SU-DHL-6 (cell line): ENCODE measurements around the gene RCAN3.

Experiments used
- H2AFZ ChIP-seq: fragments of 200-600 bp; sonication (generic); 2 replicates; pipeline ENCODE4 v1.6.1; 2014; ENCODE audit warnings: low read depth, mild to moderate bottlenecking, moderate library complexity, mixed read lengths, antibody characterized with exemption, low read length; ENCODE audit not compliant: severe bottlenecking
- H3F3A ChIP-seq: fragments of 200-600 bp; shearing (Covaris generic); 2 replicates; pipeline ENCODE4 v1.6.0; 2016; ENCODE audit warnings: antibody characterized with exemption, mild to moderate bottlenecking; ENCODE audit not compliant: insufficient read depth
- H3K27ac ChIP-seq: fragments of 200-600 bp; sonication (generic); 2 replicates; pipeline ENCODE4 v1.5.1; 2016; ENCODE audit warnings: low read depth, mild to moderate bottlenecking, low read length, moderate library complexity, mixed read lengths
- H3K27me3 ChIP-seq: fragments of 200-600 bp; sonication (generic), shearing (Covaris generic); 2 replicates; pipeline ENCODE4 v1.6.0; 2014; ENCODE audit warnings: mild to moderate bottlenecking, low read length
- H3K36me3 ChIP-seq: fragments of 200-600 bp; sonication (generic); 2 replicates; pipeline ENCODE4 v1.6.1; 2014; ENCODE audit warnings: mild to moderate bottlenecking, low read length, mixed read lengths
- H3K4me2 ChIP-seq: fragments of 300-600, 200-600 bp; shearing (Covaris generic), sonication (generic); 2 replicates; pipeline ENCODE4 v1.6.0; 2014; ENCODE audit warnings: low read length, low read depth, mild to moderate bottlenecking; ENCODE audit not compliant: poor library complexity, severe bottlenecking
- H3K4me3 ChIP-seq: fragments of 200-600 bp; sonication (generic); 2 replicates; pipeline ENCODE4 v1.5.1; 2014; ENCODE audit warnings: antibody characterized with exemption, low read length, mild to moderate bottlenecking, mixed read lengths; ENCODE audit not compliant: insufficient read depth, poor library complexity, severe bottlenecking
- H3K79me2 ChIP-seq: fragments of 200-600 bp; sonication (generic); 2 replicates; pipeline ENCODE4 v1.6.1; 2014; ENCODE audit warnings: mild to moderate bottlenecking, low read length, moderate library complexity; ENCODE audit not compliant: insufficient read depth
- H3K9ac ChIP-seq: fragments of 200-600 bp; sonication (generic); 2 replicates; pipeline ENCODE4 v1.7.0; 2014; ENCODE audit warnings: mild to moderate bottlenecking, low read length
- H3K9me2 ChIP-seq: fragments of 200-600 bp; sonication (generic); replicated peaks from 2 replicates; pipeline ENCODE4 v1.6.1; 2014; ENCODE audit warnings: low read length; ENCODE audit not compliant: insufficient read depth
- H3K9me3 ChIP-seq: fragments of 200-600 bp; sonication (generic); 2 replicates; pipeline ENCODE4 v1.6.1; 2014; ENCODE audit warnings: low read length, mixed read lengths; ENCODE audit not compliant: insufficient read depth
- H4K20me1 ChIP-seq: fragments of 200-600 bp; sonication (generic); 2 replicates; pipeline ENCODE4 v1.6.1; 2014; ENCODE audit warnings: low read depth, mild to moderate bottlenecking, antibody characterized with exemption, low read length, moderate library complexity, mixed read lengths
- EZH2phosphoT487 ChIP-seq: fragments of 200-600 bp; sonication (generic), shearing (Covaris generic); conservative IDR thresholded peaks from 2 replicates; pipeline ENCODE4 v1.6.1; 2018; ENCODE audit warnings: mild to moderate bottlenecking, antibody characterized with exemption, low read length, moderate library complexity, mixed read lengths
- TF ChIP-seq, protein P1 (sequence below): fragments of 200-600 bp; sonication (generic); IDR thresholded peaks from one replicate; pipeline ENCODE4 v1.5.1; 2017; ENCODE audit warnings: antibody characterized with exemption, mild to moderate bottlenecking, low read length, moderate library complexity; ENCODE audit not compliant: insufficient read depth, poor library complexity, severe bottlenecking

Gene RCAN3

DNA sequence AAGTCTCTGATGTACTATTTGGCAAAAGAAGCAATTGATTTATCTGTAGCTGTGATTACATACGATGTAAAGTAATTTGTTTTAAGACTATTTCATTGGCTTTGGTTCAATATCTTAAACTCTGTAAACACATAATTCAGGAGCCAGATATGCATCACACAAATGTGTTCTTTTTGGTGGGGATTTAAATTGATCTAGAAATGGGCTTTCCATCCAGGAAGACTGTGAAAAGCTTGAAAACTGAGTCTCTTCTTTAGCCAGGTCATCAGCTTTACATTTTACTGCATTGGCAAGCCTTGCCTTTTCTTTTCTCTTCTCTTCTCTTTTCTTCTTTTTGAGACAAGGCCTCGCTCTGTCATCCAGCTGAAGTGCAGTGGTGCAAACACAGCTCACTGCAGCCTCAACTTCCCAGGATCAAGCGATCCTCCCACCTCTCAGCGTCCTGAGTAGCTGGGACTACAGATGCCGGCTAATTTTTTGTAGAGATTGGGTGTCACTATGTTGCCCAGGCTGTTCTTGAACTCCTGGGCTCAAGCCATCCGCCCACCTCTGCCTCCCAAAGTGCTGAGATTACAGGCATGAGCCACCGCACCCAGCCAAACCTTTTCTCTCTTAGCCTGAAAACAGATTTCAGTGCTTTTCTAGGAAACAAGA lies 1.4 kb downstream of the RCAN3 start:
- Histone ChIP-seq H3K27ac (no peak overlapping the region), H2AFZ (no peak overlapping the region), H3K36me3 (no peaks in the 10 kb centered on the region), H3K79me2 (no peaks in the 10 kb centered on the region), H4K20me1 (no peaks in the 10 kb centered on the region), H3F3A (peaks cover 32% of the 10 kb centered on the region), H3K4me3 (peak overlapping the region; percentile 73), H3K4me2 (peak overlapping the region; percentile 74), H3K9ac (peak overlapping the region; percentile 84), H3K27me3 (no peaks in the 10 kb centered on the region), H3K9me3 (no peaks in the 10 kb centered on the region), H3K9me2 (no peaks in the 10 kb centered on the region)
- TF ChIP-seq, protein P1, sequence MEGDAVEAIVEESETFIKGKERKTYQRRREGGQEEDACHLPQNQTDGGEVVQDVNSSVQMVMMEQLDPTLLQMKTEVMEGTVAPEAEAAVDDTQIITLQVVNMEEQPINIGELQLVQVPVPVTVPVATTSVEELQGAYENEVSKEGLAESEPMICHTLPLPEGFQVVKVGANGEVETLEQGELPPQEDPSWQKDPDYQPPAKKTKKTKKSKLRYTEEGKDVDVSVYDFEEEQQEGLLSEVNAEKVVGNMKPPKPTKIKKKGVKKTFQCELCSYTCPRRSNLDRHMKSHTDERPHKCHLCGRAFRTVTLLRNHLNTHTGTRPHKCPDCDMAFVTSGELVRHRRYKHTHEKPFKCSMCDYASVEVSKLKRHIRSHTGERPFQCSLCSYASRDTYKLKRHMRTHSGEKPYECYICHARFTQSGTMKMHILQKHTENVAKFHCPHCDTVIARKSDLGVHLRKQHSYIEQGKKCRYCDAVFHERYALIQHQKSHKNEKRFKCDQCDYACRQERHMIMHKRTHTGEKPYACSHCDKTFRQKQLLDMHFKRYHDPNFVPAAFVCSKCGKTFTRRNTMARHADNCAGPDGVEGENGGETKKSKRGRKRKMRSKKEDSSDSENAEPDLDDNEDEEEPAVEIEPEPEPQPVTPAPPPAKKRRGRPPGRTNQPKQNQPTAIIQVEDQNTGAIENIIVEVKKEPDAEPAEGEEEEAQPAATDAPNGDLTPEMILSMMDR, result no peak
- no peak for TF ChIP-seq EZH2phosphoT487

DNA sequence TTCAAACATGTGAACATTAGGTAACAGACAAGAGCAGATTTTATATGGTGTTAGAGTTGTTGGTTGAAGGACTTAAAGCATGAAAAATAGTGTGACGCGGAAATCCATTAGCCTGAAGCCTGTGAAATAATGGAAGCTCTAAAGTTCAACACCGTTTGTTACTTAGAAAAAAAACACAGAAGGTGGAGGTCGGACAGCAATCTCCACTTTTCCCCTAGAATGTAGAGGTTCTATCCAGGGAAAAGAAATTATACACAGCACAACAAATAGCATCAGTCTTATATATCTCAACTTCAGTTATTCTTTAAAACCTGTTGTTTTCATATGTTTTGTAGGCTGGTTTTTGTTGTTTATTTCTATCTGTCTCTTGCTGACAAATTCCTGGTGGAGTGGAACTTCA lies 1.9 kb downstream of the RCAN3 start:
- H3K9me2 ChIP-seq, result no peaks in the 10 kb centered on the region
- H3K27me3 ChIP-seq, result no peaks in the 10 kb centered on the region
- peaks cover 32% of the 10 kb centered on the region for H3F3A ChIP-seq
- H3K9me3 ChIP-seq, result no peaks in the 10 kb centered on the region
- no peaks in the 10 kb centered on the region for H3K79me2 ChIP-seq
- peak overlapping the region; percentile 74 for H3K4me2 ChIP-seq
- H3K36me3 ChIP-seq, result no peaks in the 10 kb centered on the region
- H3K4me3 ChIP-seq, result no peak overlapping the region
- no peak for TF ChIP-seq EZH2phosphoT487
- TF ChIP-seq, protein P1, result no peak
- H2AFZ ChIP-seq, result no peak overlapping the region
- no peaks in the 10 kb centered on the region for H4K20me1 ChIP-seq
- no peak overlapping the region for H3K9ac ChIP-seq
- H3K27ac ChIP-seq, result no peak overlapping the region

DNA sequence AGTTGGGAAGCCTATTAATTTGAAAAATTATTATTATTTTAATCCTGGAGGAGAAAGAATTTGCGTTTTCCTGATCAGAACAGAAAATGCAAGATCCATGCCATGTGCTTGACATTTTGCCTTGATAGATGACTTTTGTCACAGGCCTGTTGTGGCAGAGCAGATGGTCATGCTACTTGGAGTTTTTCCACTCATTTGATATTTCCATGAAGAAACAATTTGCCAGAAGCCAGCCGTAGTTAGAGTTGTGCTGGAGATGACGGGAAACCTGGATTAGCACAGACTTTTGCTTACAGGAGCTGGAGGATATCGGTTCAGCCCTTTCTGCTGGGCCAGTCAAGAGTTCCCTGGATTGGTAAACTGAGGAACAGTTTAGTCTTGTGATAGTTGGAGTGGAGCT lies 3.2 kb downstream of the RCAN3 start:
- Histone ChIP-seq H3F3A (peaks cover 29% of the 10 kb centered on the region), H3K4me2 (peak overlapping the region; percentile 45), H3K9me2 (no peaks in the 10 kb centered on the region), H4K20me1 (no peaks in the 10 kb centered on the region), H3K9ac (no peak overlapping the region), H3K79me2 (no peaks in the 10 kb centered on the region), H2AFZ (no peak overlapping the region), H3K4me3 (no peak overlapping the region), H3K27me3 (no peaks in the 10 kb centered on the region), H3K9me3 (no peaks in the 10 kb centered on the region), H3K27ac (no peak overlapping the region), H3K36me3 (no peaks in the 10 kb centered on the region)
- TF ChIP-seq, protein P1, result no peak
- TF ChIP-seq EZH2phosphoT487, result no peak
